GM12878 (cell line): ENCODE measurements around the gene JMY.

Experiments used
- POLR2AphosphoS5 ChIP-seq: IDR thresholded peaks from 2 replicates; pipeline ENCODE4 v1.6.1; 2011; ENCODE audit warnings: mild to moderate bottlenecking, low read length, inconsistent platforms
- TF ChIP-seq, protein P1 (sequence below), 3 experiments: IDR thresholded peaks in 2 of 3; conservative IDR thresholded peaks in 1 of 3; 2 replicates each; pipeline ENCODE4 v1.5.1; 2011; ENCODE audit warnings: low read depth in 3 of 3, low read length in 3 of 3, mild to moderate bottlenecking in 3 of 3, control low read depth in 2 of 3, moderate library complexity in 2 of 3, inconsistent platforms in 1 of 3, mixed read lengths in 1 of 3; ENCODE audit not compliant: control insufficient read depth in 2 of 3, insufficient read depth in 1 of 3; ENCODE audit errors: extremely low read depth in 1 of 3

DNA sequence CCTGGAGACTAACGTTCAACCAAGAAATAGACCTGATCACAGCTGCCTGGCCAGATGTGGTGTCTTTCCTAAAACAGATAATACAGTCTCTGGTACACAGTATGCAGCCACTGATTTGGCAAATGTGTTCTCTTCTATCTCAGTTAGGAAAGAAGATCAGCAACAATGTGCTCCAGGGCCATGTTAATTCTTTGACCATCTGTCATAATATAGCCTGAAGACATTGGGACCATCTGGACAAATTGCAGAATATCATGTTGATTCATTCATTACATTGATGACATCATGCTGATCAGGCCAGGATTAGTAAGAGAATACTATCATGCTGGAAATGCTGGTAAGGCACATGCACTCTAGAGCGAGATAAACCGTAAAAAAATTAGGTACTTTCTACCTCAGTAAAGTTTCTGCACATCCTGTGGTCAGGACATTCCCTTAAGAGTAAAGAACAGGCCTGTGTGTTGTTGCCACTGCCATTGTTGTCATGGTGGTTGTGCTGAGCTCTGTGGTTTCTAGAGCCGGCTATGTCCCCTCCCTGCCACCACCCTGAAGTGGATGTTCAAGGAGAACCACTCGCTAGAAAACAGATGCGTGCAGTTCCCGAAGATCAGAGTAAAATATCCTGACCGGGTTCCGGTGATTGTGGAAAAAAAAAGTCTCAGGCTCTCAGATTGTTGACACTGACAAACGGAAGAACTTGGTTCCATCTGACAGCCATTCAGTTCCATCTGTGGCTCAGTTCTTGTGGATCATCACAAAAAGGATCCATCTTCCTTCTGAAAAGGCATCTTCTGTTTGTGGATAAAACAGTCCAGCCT lies 6.4 kb upstream of the JMY start:
- TF ChIP-seq POLR2AphosphoS5 = no peak
- TF ChIP-seq, protein P1, sequence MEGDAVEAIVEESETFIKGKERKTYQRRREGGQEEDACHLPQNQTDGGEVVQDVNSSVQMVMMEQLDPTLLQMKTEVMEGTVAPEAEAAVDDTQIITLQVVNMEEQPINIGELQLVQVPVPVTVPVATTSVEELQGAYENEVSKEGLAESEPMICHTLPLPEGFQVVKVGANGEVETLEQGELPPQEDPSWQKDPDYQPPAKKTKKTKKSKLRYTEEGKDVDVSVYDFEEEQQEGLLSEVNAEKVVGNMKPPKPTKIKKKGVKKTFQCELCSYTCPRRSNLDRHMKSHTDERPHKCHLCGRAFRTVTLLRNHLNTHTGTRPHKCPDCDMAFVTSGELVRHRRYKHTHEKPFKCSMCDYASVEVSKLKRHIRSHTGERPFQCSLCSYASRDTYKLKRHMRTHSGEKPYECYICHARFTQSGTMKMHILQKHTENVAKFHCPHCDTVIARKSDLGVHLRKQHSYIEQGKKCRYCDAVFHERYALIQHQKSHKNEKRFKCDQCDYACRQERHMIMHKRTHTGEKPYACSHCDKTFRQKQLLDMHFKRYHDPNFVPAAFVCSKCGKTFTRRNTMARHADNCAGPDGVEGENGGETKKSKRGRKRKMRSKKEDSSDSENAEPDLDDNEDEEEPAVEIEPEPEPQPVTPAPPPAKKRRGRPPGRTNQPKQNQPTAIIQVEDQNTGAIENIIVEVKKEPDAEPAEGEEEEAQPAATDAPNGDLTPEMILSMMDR (IDR thresholded peaks at IDR 0.05 in 2 of 3, conservative IDR thresholded peaks at IDR 0.05 in 1 of 3; ENCODE audit: control insufficient read depth in 2 of 3, extremely low read depth in 1 of 3, insufficient read depth in 1 of 3, low read depth in 3 of 3, low read length in 3 of 3) = no peak
